ENCODE results near the gene EPS8L3. TPM values are rescaled to one million over a fixed set of nuclear protein-coding genes. Genes with fewer than 3 reads are reported as not detected.

The EPS8L3 gene
- total and polyA plus RNA-seq, 2 of the 4 experiments (the other 2 are of a cell fraction) = not detected

DNA sequence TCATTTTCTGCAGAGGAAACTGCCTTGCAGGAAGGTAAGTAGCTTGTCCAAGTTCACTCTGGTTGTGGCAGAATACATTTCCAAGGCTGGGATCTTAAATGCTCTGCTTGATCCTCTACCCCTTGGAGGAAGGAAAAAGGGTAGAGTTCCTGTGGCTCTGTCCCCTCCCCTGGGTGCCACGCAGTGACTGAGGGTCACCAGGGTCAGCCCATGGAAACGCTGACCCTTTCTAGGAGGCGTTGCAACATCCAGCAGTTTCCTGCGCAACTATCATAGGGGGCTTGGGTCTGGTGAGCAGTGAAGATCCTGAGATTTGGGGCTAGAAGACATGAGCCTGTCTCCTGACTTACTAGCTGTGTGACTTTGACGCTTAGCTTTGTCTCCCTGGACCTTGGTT is 29.4 kb upstream of the EPS8L3 start:
- Histone ChIP-seq H3K79me1 (ENCODE audit: low read depth in 1 of 2, low read length in 2 of 2) (no peaks in the 10 kb centered on the region), H2BK120ac (ENCODE audit: low read depth, low read length) (peak overlapping the region; percentile 98), H2AK5ac (ENCODE audit: low read depth, low read length) (peak overlapping the region; percentile 93), H3K4me1 (ENCODE audit: control insufficient read depth, insufficient read depth, low read length) (peaks cover 33% of the 10 kb centered on the region), H4K8ac (ENCODE audit: low read depth in 2 of 2, low read length in 2 of 2) (peak overlapping the region; percentile 0 to 95; a peak in 3 of 4 replicates), H3K36me3 (ENCODE audit: control insufficient read depth, insufficient read depth, low read length) (no peaks in the 10 kb centered on the region), H2BK20ac (ENCODE audit: low read depth, low read length) (peak overlapping the region; percentile 97), H3K9me1 (ENCODE audit: insufficient read depth, low read length) (peaks cover 23% of the 10 kb centered on the region), H3K14ac (replicated peaks; ENCODE audit: low read depth, low read length) (peak overlapping the region; percentile 61), H3K4me2 (ENCODE audit: low read depth, low read length) (no peak overlapping the region), H3K4me3 (ENCODE audit: insufficient read depth, low read depth, low read length) (no peak overlapping the region), H4K5ac (ENCODE audit: low read depth, low read length) (peak overlapping the region; percentile 74), H3K23ac (ENCODE audit: low read depth, low read length) (0 out of 2 replicates have a peak overlapping the region, but pooled peaks have one; percentile 67), H3K18ac (ENCODE audit: low read depth, low read length) (peak overlapping the region; percentile 36; the same call in 1 of the 2 replicates), H2BK15ac (ENCODE audit: low read depth, low read length) (peak overlapping the region; percentile 93; the same call in 2 of the 3 replicates), H3K9me3 (ENCODE audit: control insufficient read depth, insufficient read depth, low read length) (no peaks in the 10 kb centered on the region), H2AK9ac (replicated peaks; ENCODE audit: low read depth, low read length, poor library complexity) (peak overlapping the region; percentile 92), H2AFZ (replicated peaks; ENCODE audit: low read length, poor library complexity) (no peak overlapping the region), H3K56ac (ENCODE audit: extremely low read depth, insufficient read depth, low read length) (no peak overlapping the region), H4K20me1 (ENCODE audit: insufficient read depth, low read length) (no peaks in the 10 kb centered on the region), H2BK5ac (ENCODE audit: low read depth, low read length, poor library complexity, severe bottlenecking) (no peak overlapping the region), H3K9ac (ENCODE audit: low read depth, low read length) (no peak overlapping the region), H4K91ac (ENCODE audit: insufficient read depth, low read depth, low read length) (peak overlapping the region; percentile 92), H3K27me3 (ENCODE audit: control insufficient read depth, insufficient read depth, low read length) (no peaks in the 10 kb centered on the region), H3K27ac (ENCODE audit: insufficient read depth, low read length) (peak overlapping the region; percentile 58), H3K4ac (ENCODE audit: low read depth, low read length) (peak overlapping the region; percentile 91)
- BruUV-seq (replicated peaks) = no TSS peak
- WGBS, 2 experiments (ENCODE audit: extremely low coverage in 2 of 2, insufficient read length in 1 of 2) = no CpG with 5 or more reads among the region's 5 CpGs
- ChIA-PET POLR2A (ENCODE audit: unreplicated experiment) (no interaction called here), CTCF (interaction anchor here (1.0 to 1.6 kb wide), 6 partner anchors 10 to 192 kb away, joined by 3 to 19 read pairs (median 5); partner anchors contain the start of gene AHCYL1)
- intact Hi-C loops (cut with micrococcal nuclease) (no loop called here), dilution Hi-C loops (cut with HindIII; ENCODE audit: low sequenced_read_pairs, unreplicated experiment) (no loop called here), in situ Hi-C loops (cut with MboI; ENCODE audit: low sequenced_read_pairs) (loop anchor here (25.0 kb wide), 1 partner anchor 119 kb away; the partner anchor contains the start of gene CSF1)
- no peak for ATAC-seq (ENCODE audit: low read depth)
- DNase-seq = no peak
- TF ChIP-seq, protein P1, sequence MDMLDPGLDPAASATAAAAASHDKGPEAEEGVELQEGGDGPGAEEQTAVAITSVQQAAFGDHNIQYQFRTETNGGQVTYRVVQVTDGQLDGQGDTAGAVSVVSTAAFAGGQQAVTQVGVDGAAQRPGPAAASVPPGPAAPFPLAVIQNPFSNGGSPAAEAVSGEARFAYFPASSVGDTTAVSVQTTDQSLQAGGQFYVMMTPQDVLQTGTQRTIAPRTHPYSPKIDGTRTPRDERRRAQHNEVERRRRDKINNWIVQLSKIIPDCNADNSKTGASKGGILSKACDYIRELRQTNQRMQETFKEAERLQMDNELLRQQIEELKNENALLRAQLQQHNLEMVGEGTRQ (IDR thresholded peaks at IDR 0.05; ENCODE audit: low read depth, low read length) = no peak
- no peak for TF ChIP-seq RCOR1 (IDR thresholded peaks at IDR 0.05; ENCODE audit: insufficient replicate concordance, low read length)
- peak; percentile 56 for TF ChIP-seq CEBPB (IDR thresholded peaks at IDR 0.05; ENCODE audit: low read depth, low read length)
- TF ChIP-seq SMC3 (IDR thresholded peaks at IDR 0.05; ENCODE audit: low read depth, low read length) = no peak

All from IMR-90 (cell line).